Activated B cell treated with CpG ODN at 0.5 μM for 24 hours (primary cell): Measurements from ENCODE around the gene NELFCD. TPM values are rescaled to one million over a fixed set of nuclear protein-coding genes. Genes with fewer than 3 reads are reported as not detected.

Experiments used
- ATAC-seq: fragments of 200-7000 bp; cut with Tn5 transposase; one replicate; pipeline ENCODE4 v1.10.0; 2021; ENCODE audit warnings: low read depth, mild to moderate bottlenecking, moderate library complexity
- CTCF ChIA-PET: fragments of 350-600 bp; sonication (Branson Sonifier 250); formaldehyde crosslinking; loops from one replicate; lab custom pipeline; 2021; ENCODE audit warnings: antibody characterized with exemption; lab: Charles Lee
- POLR2A ChIA-PET: fragments of 350-600 bp; sonication (Branson Sonifier 250); formaldehyde crosslinking; loops from one replicate; lab custom pipeline; 2021; ENCODE audit warnings: antibody characterized with exemption; lab: Charles Lee
- DNase-seq: peaks from one replicate; pipeline ENCODE4 v3.0.0; 2022
- H3K27ac Mint-ChIP-seq: one replicate; pipeline ENCODE4 v1.8.0; 2020; ENCODE audit warnings: mixed read lengths
- H3K27me3 Mint-ChIP-seq: one replicate; pipeline ENCODE4 v1.8.0; 2021; ENCODE audit warnings: mixed read lengths
- H3K36me3 Mint-ChIP-seq: one replicate; pipeline ENCODE4 v1.8.0; 2021; ENCODE audit warnings: low read depth, mixed read lengths
- H3K4me1 Mint-ChIP-seq: one replicate; pipeline ENCODE4 v1.8.0; 2021; ENCODE audit warnings: mixed read lengths
- H3K4me3 Mint-ChIP-seq: one replicate; pipeline ENCODE4 v1.8.0; 2020; ENCODE audit warnings: mild to moderate bottlenecking, mixed read lengths
- H3K9me3 Mint-ChIP-seq: one replicate; pipeline ENCODE4 v1.8.0; 2020; ENCODE audit warnings: mixed read lengths
- intact Hi-C: fragments of 100-400 bp; cut with micrococcal nuclease; formaldehyde crosslinking; loops from one replicate; pipeline ENCODE4 v1.15.1; 2024
- total RNA-seq: library from RNA; stranded (reverse); gene quantifications from 2 replicates; pipeline ENCODE4 v1.2.3, GENCODE V29; 2022
- TF ChIP-seq, protein P1 (sequence below): fragments of 200-600 bp; IDR thresholded peaks from one replicate; pipeline ENCODE4 v1.8.0; 2022; ENCODE audit warnings: antibody characterized with exemption, mild to moderate bottlenecking

NELFCD gene
- total RNA-seq, 1 donor from 2014 or later = 107 TPM

DNA sequence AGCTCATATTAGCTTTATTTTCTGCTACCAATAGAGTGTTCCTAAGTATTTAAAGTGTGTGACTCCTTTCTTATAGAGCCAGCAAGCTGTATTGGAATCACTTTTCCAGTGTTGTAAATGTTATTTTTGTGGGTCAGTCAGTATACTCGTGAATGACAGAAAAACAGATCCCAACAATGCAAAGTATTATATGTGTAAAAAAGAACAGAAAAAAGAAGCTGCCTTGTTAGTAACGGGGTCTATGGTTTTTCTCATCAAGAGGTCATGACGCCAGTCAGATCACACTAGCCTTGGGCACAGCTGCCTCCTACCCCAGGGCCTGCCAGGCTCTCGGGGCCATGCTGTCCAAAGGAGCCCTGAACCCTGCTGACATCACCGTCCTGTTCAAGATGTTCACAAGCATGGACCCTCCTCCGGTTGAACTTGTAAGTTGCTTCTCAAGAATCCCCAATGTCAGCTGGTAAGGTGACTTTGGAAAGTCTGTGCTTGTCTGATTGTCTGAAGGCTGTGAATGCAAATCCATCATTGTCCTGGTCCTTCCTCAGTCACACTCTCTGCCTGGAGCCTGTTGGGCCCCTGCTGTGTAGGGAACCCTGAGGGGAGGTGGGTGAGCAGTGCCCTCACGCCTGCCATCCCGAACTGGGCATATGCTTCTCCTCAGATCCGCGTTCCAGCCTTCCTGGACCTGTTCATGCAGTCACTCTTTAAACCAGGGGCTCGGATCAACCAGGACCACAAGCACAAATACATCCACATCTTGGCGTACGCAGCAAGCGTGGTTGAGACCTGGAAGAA, 9.8 kb downstream of the NELFCD start:
- Mint-ChIP-seq H3K4me3 (no peak overlapping the region), H3K36me3 (peaks cover 95% of the 10 kb centered on the region), H3K4me1 (peaks cover 34% of the 10 kb centered on the region), H3K27me3 (no peaks in the 10 kb centered on the region), H3K27ac (no peak overlapping the region), H3K9me3 (no peaks in the 10 kb centered on the region)
- TF ChIP-seq, protein P1, sequence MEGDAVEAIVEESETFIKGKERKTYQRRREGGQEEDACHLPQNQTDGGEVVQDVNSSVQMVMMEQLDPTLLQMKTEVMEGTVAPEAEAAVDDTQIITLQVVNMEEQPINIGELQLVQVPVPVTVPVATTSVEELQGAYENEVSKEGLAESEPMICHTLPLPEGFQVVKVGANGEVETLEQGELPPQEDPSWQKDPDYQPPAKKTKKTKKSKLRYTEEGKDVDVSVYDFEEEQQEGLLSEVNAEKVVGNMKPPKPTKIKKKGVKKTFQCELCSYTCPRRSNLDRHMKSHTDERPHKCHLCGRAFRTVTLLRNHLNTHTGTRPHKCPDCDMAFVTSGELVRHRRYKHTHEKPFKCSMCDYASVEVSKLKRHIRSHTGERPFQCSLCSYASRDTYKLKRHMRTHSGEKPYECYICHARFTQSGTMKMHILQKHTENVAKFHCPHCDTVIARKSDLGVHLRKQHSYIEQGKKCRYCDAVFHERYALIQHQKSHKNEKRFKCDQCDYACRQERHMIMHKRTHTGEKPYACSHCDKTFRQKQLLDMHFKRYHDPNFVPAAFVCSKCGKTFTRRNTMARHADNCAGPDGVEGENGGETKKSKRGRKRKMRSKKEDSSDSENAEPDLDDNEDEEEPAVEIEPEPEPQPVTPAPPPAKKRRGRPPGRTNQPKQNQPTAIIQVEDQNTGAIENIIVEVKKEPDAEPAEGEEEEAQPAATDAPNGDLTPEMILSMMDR = no peak
- intact Hi-C loops = loop anchor here (1.0 kb wide), 1 partner anchor 13 kb away; no protein-coding TSS in a partner anchor
- DNase-seq (no peak), ATAC-seq (no peak)
- ChIA-PET CTCF (no interaction called here), POLR2A (interaction anchor here (0.9 to 1.5 kb wide), 8 partner anchors 8 to 42 kb away, joined by 3 to 5 read pairs (median 3); partner anchors contain the start of gene ATP5F1E)

DNA sequence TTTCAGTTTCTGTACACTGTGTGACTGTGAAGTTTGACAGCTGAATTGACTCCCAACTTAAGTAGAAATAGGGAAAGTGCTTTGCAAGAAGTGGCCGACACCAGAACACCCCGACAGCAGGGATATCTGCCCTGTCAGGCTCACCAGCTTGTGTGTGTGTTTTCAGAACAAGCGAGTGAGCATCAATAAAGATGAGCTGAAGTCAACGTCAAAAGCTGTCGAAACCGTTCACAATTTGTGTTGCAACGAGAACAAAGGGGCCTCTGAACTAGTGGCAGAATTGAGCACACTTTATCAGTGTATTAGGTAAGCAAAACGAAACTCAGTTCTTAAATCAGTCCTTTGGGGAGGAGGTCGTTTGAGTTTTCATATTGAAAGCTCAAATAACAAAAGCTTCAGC, 10.7 kb downstream of the NELFCD start:
- Mint-ChIP-seq H3K4me1 (peaks cover 39% of the 10 kb centered on the region), H3K9me3 (no peaks in the 10 kb centered on the region), H3K36me3 (peaks cover 97% of the 10 kb centered on the region), H3K27ac (no peak overlapping the region), H3K4me3 (no peak overlapping the region), H3K27me3 (no peaks in the 10 kb centered on the region)
- no peak for DNase-seq
- TF ChIP-seq, protein P1 = no peak
- ChIA-PET CTCF (no interaction called here), POLR2A (interaction anchor here (1.5 to 4.7 kb wide), 3 partner anchors 9 to 40 kb away, joined by 3 to 41 read pairs (median 38); partner anchors contain the start of gene ATP5F1E)
- no peak for ATAC-seq
- intact Hi-C loops = no loop called here

- Mint-ChIP-seq H3K36me3 (peaks cover 97% of the 10 kb centered on the region), H3K9me3 (no peaks in the 10 kb centered on the region), H3K4me3 (no peak overlapping the region), H3K4me1 (peaks cover 44% of the 10 kb centered on the region), H3K27ac (peak overlapping the region; percentile 63), H3K27me3 (no peaks in the 10 kb centered on the region)
- TF ChIP-seq, protein P1 = no peak
- intact Hi-C loops = no loop called here
- POLR2A ChIA-PET = interaction anchor here (0.6 to 4.7 kb wide), 8 partner anchors 10 to 101 kb away, joined by 3 to 41 read pairs (median 4); partner anchors contain the start of gene ATP5F1E
- ATAC-seq (no peak), DNase-seq (no peak)
- CTCF ChIA-PET = interaction anchor here (0.9 to 1.1 kb wide), 2 partner anchors 89 to 229 kb away, joined by 3 to 4 read pairs; no protein-coding TSS in a partner anchor
Observed at GRCh38 chr20:58992911-58993310, 11.9 kb downstream of the NELFCD start.

- POLR2A ChIA-PET = interaction anchor here (0.6 to 4.7 kb wide), 12 partner anchors 11 to 123 kb away, joined by 3 to 41 read pairs (median 6); partner anchors contain the start of genes ATP5F1E and NELFCD
- CTCF ChIA-PET = interaction anchor here (0.9 to 1.1 kb wide), 2 partner anchors 89 to 229 kb away, joined by 3 to 4 read pairs; no protein-coding TSS in a partner anchor
- H3K36me3 Mint-ChIP-seq = peaks cover 95% of the 10 kb centered on the region
- intact Hi-C loops = no loop called here
- peak overlapping the region; percentile 63 for H3K27ac Mint-ChIP-seq
- H3K27me3 Mint-ChIP-seq = no peaks in the 10 kb centered on the region
- ATAC-seq = no peak
- H3K4me1 Mint-ChIP-seq = peaks cover 44% of the 10 kb centered on the region
- no peaks in the 10 kb centered on the region for H3K9me3 Mint-ChIP-seq
- TF ChIP-seq, protein P1 = no peak
- no peak for DNase-seq
- H3K4me3 Mint-ChIP-seq = no peak overlapping the region
Observed at GRCh38 chr20:58993332-58994248, 12.5 kb downstream of the NELFCD start.
